ENCODE data around the gene COL4A2.

DNA sequence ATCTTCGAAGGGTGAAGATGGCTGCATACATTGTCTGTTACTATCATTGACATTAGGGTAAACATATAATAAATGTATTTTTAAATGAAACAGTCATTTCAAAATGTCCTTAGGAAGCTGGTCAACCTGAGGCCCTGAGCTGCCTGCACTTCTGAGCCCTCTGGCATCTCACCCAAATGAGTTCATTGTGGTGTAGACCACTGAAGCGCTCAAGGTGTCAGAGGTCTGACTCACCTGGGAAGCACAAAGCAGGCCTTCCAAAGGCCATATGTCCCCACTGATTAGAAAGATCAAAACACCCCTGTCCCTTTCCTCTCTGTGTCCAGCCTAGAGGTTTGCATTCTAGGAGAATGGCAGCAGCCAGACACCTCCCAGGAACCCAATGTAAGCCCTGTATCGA, 59.6 kb downstream of the COL4A2 start:
- TF ChIP-seq, protein P1, sequence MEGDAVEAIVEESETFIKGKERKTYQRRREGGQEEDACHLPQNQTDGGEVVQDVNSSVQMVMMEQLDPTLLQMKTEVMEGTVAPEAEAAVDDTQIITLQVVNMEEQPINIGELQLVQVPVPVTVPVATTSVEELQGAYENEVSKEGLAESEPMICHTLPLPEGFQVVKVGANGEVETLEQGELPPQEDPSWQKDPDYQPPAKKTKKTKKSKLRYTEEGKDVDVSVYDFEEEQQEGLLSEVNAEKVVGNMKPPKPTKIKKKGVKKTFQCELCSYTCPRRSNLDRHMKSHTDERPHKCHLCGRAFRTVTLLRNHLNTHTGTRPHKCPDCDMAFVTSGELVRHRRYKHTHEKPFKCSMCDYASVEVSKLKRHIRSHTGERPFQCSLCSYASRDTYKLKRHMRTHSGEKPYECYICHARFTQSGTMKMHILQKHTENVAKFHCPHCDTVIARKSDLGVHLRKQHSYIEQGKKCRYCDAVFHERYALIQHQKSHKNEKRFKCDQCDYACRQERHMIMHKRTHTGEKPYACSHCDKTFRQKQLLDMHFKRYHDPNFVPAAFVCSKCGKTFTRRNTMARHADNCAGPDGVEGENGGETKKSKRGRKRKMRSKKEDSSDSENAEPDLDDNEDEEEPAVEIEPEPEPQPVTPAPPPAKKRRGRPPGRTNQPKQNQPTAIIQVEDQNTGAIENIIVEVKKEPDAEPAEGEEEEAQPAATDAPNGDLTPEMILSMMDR (IDR thresholded peaks at IDR 0.05; ENCODE audit: low read length), result no peak
- no peak for TF ChIP-seq EZH2phosphoT487 (IDR thresholded peaks at IDR 0.05; ENCODE audit: low read length)
- TF ChIP-seq EZH2 (optimal IDR thresholded peaks at IDR 0.05; ENCODE audit: low read depth, low read length), result no peak

Measured in MM.1S (cell line).